GM12878 (cell line): Measurements from ENCODE around the gene TNFSF11. TPM values are rescaled to one million over a fixed set of nuclear protein-coding genes. Genes with fewer than 3 reads are reported as not detected.

Experiments used
- ASH2L ChIP-seq: fragments of 300-600, 200-600 bp; sonication (generic); IDR thresholded peaks from 2 replicates; pipeline ENCODE4 v1.6.1; 2017; ENCODE audit warnings: low read depth, mild to moderate bottlenecking, borderline replicate concordance
- BACH1 ChIP-seq: fragments of 450-650 bp; IDR thresholded peaks from 2 replicates; pipeline ENCODE4 v1.6.1; 2017; ENCODE audit warnings: mild to moderate bottlenecking, borderline replicate concordance
- BCL11A ChIP-seq: IDR thresholded peaks from 2 replicates; pipeline ENCODE4 v1.6.1; 2011; ENCODE audit warnings: low read depth, low read length
- BMI1 ChIP-seq: fragments of 450-650 bp; IDR thresholded peaks from 2 replicates; pipeline ENCODE4 v1.6.1; 2016; ENCODE audit warnings: mild to moderate bottlenecking, moderate library complexity, borderline replicate concordance
- CBFB ChIP-seq: IDR thresholded peaks from 2 replicates; pipeline ENCODE4 v1.6.1; 2016; ENCODE audit warnings: antibody characterized with exemption, low read depth
- E2F4 ChIP-seq: IDR thresholded peaks from 2 replicates; pipeline ENCODE4 v1.6.1; 2012; ENCODE audit warnings: low read depth, low read length, improper control_type of control experiment
- E2F8 ChIP-seq: fragments of 450-650 bp; IDR thresholded peaks from 2 replicates; pipeline ENCODE4 v1.6.1; 2018; ENCODE audit warnings: mild to moderate bottlenecking, low read depth, moderate library complexity; ENCODE audit not compliant: partially characterized antibody
- EGR1 ChIP-seq, 2 experiments: IDR thresholded peaks; 1 replicate in 1 of 2; 2 replicates in 1 of 2; pipeline ENCODE4 v1.6.1; 2011 to 2012; ENCODE audit warnings: low read depth in 2 of 2, low read length in 2 of 2, borderline replicate concordance in 1 of 2, mild to moderate bottlenecking in 1 of 2, moderate library complexity in 1 of 2
- FOXK2 ChIP-seq: fragments of 450-650 bp; IDR thresholded peaks from 2 replicates; pipeline ENCODE4 v1.6.1; 2017; ENCODE audit warnings: mild to moderate bottlenecking, moderate library complexity
- HDAC2 ChIP-seq: fragments of 200-600 bp; sonication (generic); IDR thresholded peaks from 2 replicates; pipeline ENCODE4 v1.6.1; 2017
- HDGF ChIP-seq: fragments of 450-650 bp; IDR thresholded peaks from 2 replicates; pipeline ENCODE4 v1.6.1; 2016; ENCODE audit warnings: antibody characterized with exemption
- HSF1 ChIP-seq: fragments of 150-350 bp; IDR thresholded peaks from 2 replicates; pipeline ENCODE4 v1.6.1; 2014; ENCODE audit warnings: mild to moderate bottlenecking, low read depth, low read length
- IRF5 ChIP-seq: fragments of 450-650 bp; IDR thresholded peaks from 2 replicates; pipeline ENCODE4 v1.6.1; 2017; ENCODE audit warnings: borderline replicate concordance
- JUNB ChIP-seq: IDR thresholded peaks from 2 replicates; pipeline ENCODE4 v1.6.1; 2016; ENCODE audit warnings: antibody characterized with exemption, mild to moderate bottlenecking
- MEF2B ChIP-seq: fragments of 450-650 bp; IDR thresholded peaks from 2 replicates; pipeline ENCODE4 v1.6.1; 2018; ENCODE audit warnings: mild to moderate bottlenecking, moderate library complexity; ENCODE audit not compliant: partially characterized antibody, poor library complexity, severe bottlenecking
- MLLT1 ChIP-seq: fragments of 450-650 bp; IDR thresholded peaks from 2 replicates; pipeline ENCODE4 v1.6.1; 2016; ENCODE audit warnings: mild to moderate bottlenecking
- NFXL1 ChIP-seq: fragments of 450-650 bp; IDR thresholded peaks from 2 replicates; pipeline ENCODE4 v1.6.1; 2017; ENCODE audit warnings: antibody characterized with exemption, mild to moderate bottlenecking, borderline replicate concordance
- NFYB ChIP-seq: IDR thresholded peaks from 2 replicates; pipeline ENCODE4 v1.6.1; 2011; ENCODE audit warnings: low read depth, mild to moderate bottlenecking, low read length, improper control_type of control experiment, moderate library complexity; ENCODE audit not compliant: insufficient read depth
- POLR2A ChIP-seq: IDR thresholded peaks from 2 replicates; pipeline ENCODE4 v1.6.1; 2011; ENCODE audit warnings: low read depth, mild to moderate bottlenecking, low read length
- TAF1 ChIP-seq: IDR thresholded peaks from 2 replicates; pipeline ENCODE4 v1.6.1; 2011; ENCODE audit warnings: mild to moderate bottlenecking, low read depth, low read length, borderline replicate concordance
- TCF12 ChIP-seq: IDR thresholded peaks from 2 replicates; pipeline ENCODE4 v1.6.1; 2011; ENCODE audit warnings: low read depth, mild to moderate bottlenecking, low read length
- ZNF207 ChIP-seq: fragments of 450-650 bp; IDR thresholded peaks from 2 replicates; pipeline ENCODE4 v1.6.1; 2014; ENCODE audit warnings: antibody characterized with exemption, mild to moderate bottlenecking, borderline replicate concordance
- polyA plus RNA-seq, 11 experiments: library from polyadenylated mRNA; depleted of rRNA in 4 of 11; unstranded in 6 of 11; stranded (reverse) in 5 of 11; fragments of >200 nt; fragmentation: Nextera tagmentation in 4 of 11; fragmentation: Illumina TruSeq in 1 of 11; extraction: Ambion mirVana in 4 of 11; extraction: Trizol in 1 of 11; gene quantifications; 1 replicate in 1 of 11; 2 replicates in 10 of 11; pipeline versions ENCODE4 v1.2.1 to v1.2.3, GENCODE V29; 2011 to 2016; ENCODE audit warnings: inconsistent platforms in 2 of 11, missing spikeins in 2 of 11, low read depth in 1 of 11
- total RNA-seq, 4 experiments: library from RNA; depleted of rRNA in 3 of 4; stranded (reverse); fragments of >200 nt in 3 of 4; fragmentation: Illumina TruSeq in 1 of 4; extraction: Trizol in 1 of 4; gene quantifications; 2 replicates each; pipeline versions ENCODE4 v1.2.1 to v1.2.3, GENCODE V29; 2013 to 2021

TNFSF11 gene
- total and polyA plus RNA-seq, 10 of the 15 experiments (the other 5 are each of a cell fraction or from before 2014, with no cell fraction given) = 0.86 to 14.8 (median 10.0) TPM

- TF ChIP-seq FOXK2 (no peak), TCF12 (no peak), ZNF207 (no peak), CBFB (no peak), BMI1 (0 out of 2 replicates have a peak, but pooled peaks have one; percentile 58), NFXL1 (no peak), ASH2L (no peak), HDAC2 (no peak), MLLT1 (0 out of 2 replicates have a peak, but pooled peaks have one; percentile 3), E2F8 (no peak), E2F4 (no peak), HDGF (no peak), TAF1 (no peak), NFYB (no peak), JUNB (peak; percentile 82), HSF1 (no peak), BCL11A (peak; percentile 87), IRF5 (no peak), BACH1 (peak; percentile 19; the same call in 1 of the 2 replicates), MEF2B (no peak), POLR2A (no peak), EGR1 (IDR thresholded peaks at IDR 0.05; ENCODE audit: borderline replicate concordance in 1 of 2, low read depth in 2 of 2, low read length in 2 of 2) (no peak)
These were observed 41.2 kb upstream of the TNFSF11 start (continued) for GRCh38 chr13:42532561-42533335.
